Mesenchymal stem cell (in vitro differentiated cells and primary cell): ENCODE results near the gene ACOT8.

Source experiments
- DNase-seq: peaks from one replicate; pipeline ENCODE4 v3.0.0-alpha.2; 2013
- H2AFZ ChIP-seq: one replicate; pipeline ENCODE4 v1.6.1; 2013; ENCODE audit warnings: low read depth, mild to moderate bottlenecking, control low read depth, inconsistent platforms, low read length, moderate library complexity
- H2AK5ac ChIP-seq: 2 replicates; pipeline ENCODE4 v1.6.1; 2013; ENCODE audit warnings: low read length, moderate library complexity, mild to moderate bottlenecking, inconsistent platforms; ENCODE audit not compliant: severe bottlenecking
- H2BK120ac ChIP-seq: one replicate; pipeline ENCODE4 v1.6.1; 2013; ENCODE audit warnings: low read depth, mild to moderate bottlenecking, inconsistent platforms, low read length, moderate library complexity
- H2BK12ac ChIP-seq, 2 experiments: one replicate each; pipeline ENCODE4 v1.6.1; 2013; ENCODE audit warnings: inconsistent platforms in 2 of 2, low read length in 2 of 2, mild to moderate bottlenecking in 2 of 2, moderate library complexity in 2 of 2, control low read depth in 1 of 2
- H2BK15ac ChIP-seq: one replicate; pipeline ENCODE4 v1.6.1; 2013; ENCODE audit warnings: mild to moderate bottlenecking, low read depth, inconsistent platforms; ENCODE audit not compliant: poor library complexity, severe bottlenecking
- H2BK5ac ChIP-seq: 2 replicates; pipeline ENCODE4 v1.6.1; 2013; ENCODE audit warnings: low read depth, mild to moderate bottlenecking, low read length, control low read depth, inconsistent platforms; ENCODE audit not compliant: poor library complexity, severe bottlenecking
- H3K14ac ChIP-seq, 2 experiments: one replicate each; pipeline ENCODE4 v1.6.1; 2013; ENCODE audit warnings: inconsistent platforms in 2 of 2, low read length in 2 of 2, control low read depth in 1 of 2, mild to moderate bottlenecking in 1 of 2, moderate library complexity in 1 of 2
- H3K18ac ChIP-seq, 2 experiments: one replicate each; pipeline ENCODE4 v1.6.1; 2013; ENCODE audit warnings: inconsistent platforms in 2 of 2, low read length in 2 of 2, control low read depth in 1 of 2, low read depth in 1 of 2, mild to moderate bottlenecking in 1 of 2
- H3K23ac ChIP-seq, 2 experiments: one replicate each; pipeline ENCODE4 v1.6.1; 2013; ENCODE audit warnings: inconsistent platforms in 2 of 2, low read length in 2 of 2, mild to moderate bottlenecking in 2 of 2, moderate library complexity in 2 of 2, control low read depth in 1 of 2
- H3K27ac ChIP-seq: 2 replicates; pipeline ENCODE4 v1.5.1; 2013; ENCODE audit warnings: mild to moderate bottlenecking, moderate library complexity, low read length, control low read depth, inconsistent platforms; ENCODE audit not compliant: poor library complexity, severe bottlenecking
- H3K27me3 ChIP-seq, 2 experiments: 2 replicates each; pipeline versions ENCODE4 v1.6.1 to v1.7.0; 2013; ENCODE audit warnings: low read length in 2 of 2, mild to moderate bottlenecking in 2 of 2, moderate library complexity in 2 of 2, control low read depth in 1 of 2, inconsistent platforms in 1 of 2; ENCODE audit not compliant: control insufficient read depth in 1 of 2, insufficient read depth in 1 of 2
- H3K36me3 ChIP-seq, 2 experiments: 2 replicates each; pipeline versions ENCODE4 v1.6.1 to v1.7.0; 2013; ENCODE audit warnings: low read length in 2 of 2, control low read depth in 1 of 2, inconsistent platforms in 1 of 2, low read depth in 1 of 2, mild to moderate bottlenecking in 1 of 2; ENCODE audit not compliant: insufficient read depth in 2 of 2, control insufficient read depth in 1 of 2
- H3K4ac ChIP-seq, 2 experiments: one replicate each; pipeline ENCODE4 v1.6.1; 2013; ENCODE audit warnings: inconsistent platforms in 2 of 2, low read length in 2 of 2, mild to moderate bottlenecking in 2 of 2, moderate library complexity in 2 of 2, control low read depth in 1 of 2, low read depth in 1 of 2
- H3K4me1 ChIP-seq: 2 replicates; pipeline ENCODE4 v1.6.1; 2013; ENCODE audit warnings: low read depth, low read length, control low read depth; ENCODE audit not compliant: control insufficient read depth, insufficient read depth
- H3K4me2 ChIP-seq: 2 replicates; pipeline ENCODE4 v1.6.1; 2013; ENCODE audit warnings: low read length, mild to moderate bottlenecking, inconsistent platforms; ENCODE audit not compliant: poor library complexity, severe bottlenecking
- H3K4me3 ChIP-seq, 2 experiments: 2 replicates each; pipeline versions ENCODE4 v1.5.1 to v1.7.0; 2013; ENCODE audit warnings: low read length in 2 of 2, mild to moderate bottlenecking in 2 of 2, control low read depth in 1 of 2, low read depth in 1 of 2; ENCODE audit not compliant: insufficient read depth in 1 of 2
- H3K79me1 ChIP-seq: replicated peaks from 2 replicates; pipeline ENCODE4 v1.6.1; 2013; ENCODE audit warnings: mild to moderate bottlenecking, control low read depth, low read length, inconsistent platforms; ENCODE audit not compliant: poor library complexity, severe bottlenecking
- H3K9ac ChIP-seq: 2 replicates; pipeline ENCODE4 v1.7.0; 2013; ENCODE audit warnings: mild to moderate bottlenecking, low read length, moderate library complexity
- H3K9me3 ChIP-seq: 2 replicates; pipeline ENCODE4 v1.7.0; 2013; ENCODE audit warnings: mild to moderate bottlenecking, low read length; ENCODE audit not compliant: control insufficient read depth
- H4K8ac ChIP-seq: one replicate; pipeline ENCODE4 v1.6.1; 2013; ENCODE audit warnings: inconsistent platforms, mild to moderate bottlenecking, low read length, moderate library complexity
- H4K91ac ChIP-seq: one replicate; pipeline ENCODE4 v1.6.1; 2013; ENCODE audit warnings: mild to moderate bottlenecking, low read length, inconsistent platforms
- WGBS: methylation state at CpG from one replicate; pipeline ENCODE4 v1.1.7; 2013; ENCODE audit warnings: mixed read lengths; 5-methylcytosine and 5-hydroxymethylcytosine counted together

Gene ACOT8

DNA sequence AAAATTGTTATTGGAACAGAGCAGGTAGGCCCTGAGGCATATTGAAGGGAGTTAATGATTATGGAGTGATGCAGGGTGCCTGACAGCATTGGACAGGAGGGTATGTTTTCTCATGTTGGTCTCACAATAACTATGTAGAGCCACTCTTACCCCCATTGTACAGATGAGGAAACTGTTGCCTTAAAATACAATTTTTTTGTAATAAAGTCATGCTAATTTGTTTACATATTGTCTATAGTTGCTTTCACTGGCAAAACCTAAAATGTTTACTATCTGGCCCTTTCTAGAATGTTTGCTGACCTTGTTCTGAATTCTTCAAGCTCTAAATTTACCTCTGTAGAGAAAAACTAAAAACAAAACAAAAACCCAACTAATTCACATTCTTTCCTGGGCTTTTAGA, 5.7 kb downstream of the ACOT8 start:
- no peak overlapping the region for H3K14ac ChIP-seq
- no peak overlapping the region for H2BK15ac ChIP-seq
- DNase-seq, result no peak
- no peak overlapping the region for H3K27ac ChIP-seq
- H3K9me3 ChIP-seq, result no peaks in the 10 kb centered on the region
- no peak overlapping the region for H3K4ac ChIP-seq
- H3K9ac ChIP-seq, result no peak overlapping the region
- H2BK12ac ChIP-seq, result no peak overlapping the region
- no peak overlapping the region for H2AK5ac ChIP-seq
- no peak overlapping the region for H3K4me3 ChIP-seq
- no peak overlapping the region for H4K8ac ChIP-seq
- H3K4me2 ChIP-seq, result no peak overlapping the region
- H2AFZ ChIP-seq, result no peak overlapping the region
- peaks cover 33% of the 10 kb centered on the region for H3K79me1 ChIP-seq
- no peak overlapping the region for H3K23ac ChIP-seq
- H3K18ac ChIP-seq, result no peak overlapping the region
- peaks cover 21 to 58% of the 10 kb centered on the region in 2 experiments for H3K36me3 ChIP-seq
- no peaks in the 10 kb centered on the region for H3K27me3 ChIP-seq
- no peak overlapping the region for H2BK5ac ChIP-seq
- H2BK120ac ChIP-seq, result no peak overlapping the region
- H4K91ac ChIP-seq, result no peak overlapping the region
- peaks cover 13% of the 10 kb centered on the region for H3K4me1 ChIP-seq

DNA sequence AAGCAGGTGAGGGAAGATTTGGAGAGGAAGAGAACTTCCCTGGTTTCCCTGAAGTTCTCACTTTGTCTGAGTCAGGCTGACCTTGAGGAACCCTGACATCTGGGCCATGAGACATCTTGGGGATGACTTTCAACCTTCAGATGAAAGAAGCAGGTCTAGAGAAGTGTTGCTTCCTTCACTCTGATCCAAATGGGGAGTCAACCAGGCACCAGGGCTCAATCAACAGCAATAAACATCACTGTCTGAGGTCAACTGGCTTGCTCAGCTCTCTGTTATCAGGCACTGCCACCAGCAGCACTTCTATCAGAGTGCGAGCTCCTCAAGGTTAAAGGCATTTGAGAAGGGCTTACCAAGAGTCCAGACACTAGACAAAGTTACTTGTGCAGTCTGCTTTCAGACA, 6.3 kb downstream of the ACOT8 start:
- 96% methylated on average over 1 of the region's 1 CpG for WGBS
- peaks cover 21 to 64% of the 10 kb centered on the region in 2 experiments for H3K36me3 ChIP-seq

DNA sequence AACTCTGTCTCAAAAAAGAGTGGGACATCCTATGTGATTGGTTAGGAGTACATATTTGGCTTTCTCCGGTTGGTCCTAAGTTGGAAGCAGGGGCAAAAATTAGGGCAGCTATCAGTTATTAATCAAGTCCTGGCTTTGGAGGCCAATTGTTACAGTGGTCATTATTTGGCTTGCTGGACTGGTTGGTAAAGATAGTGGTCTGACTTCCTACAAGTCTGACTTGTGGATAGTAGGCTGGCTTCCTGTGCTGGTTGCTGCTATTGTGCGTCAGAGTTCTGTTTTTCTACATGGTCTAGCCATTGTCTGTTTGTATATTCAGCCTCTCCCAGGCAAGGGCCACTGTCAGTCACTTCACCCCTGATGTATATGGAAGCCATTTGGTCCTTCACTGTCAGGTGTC, 7.0 kb downstream of the ACOT8 start:
- WGBS, result 97% methylated on average over 2 of the region's 2 CpGs
- H3K14ac ChIP-seq, result no peak overlapping the region
- H3K18ac ChIP-seq, result no peak overlapping the region
- H3K9ac ChIP-seq, result no peak overlapping the region
- H3K27ac ChIP-seq, result no peak overlapping the region
- peaks cover 6% of the 10 kb centered on the region for H3K4me1 ChIP-seq
- no peak overlapping the region for H3K4ac ChIP-seq
- no peak overlapping the region for H2AK5ac ChIP-seq
- H3K23ac ChIP-seq, result no peak overlapping the region
- no peaks in the 10 kb centered on the region for H3K9me3 ChIP-seq
- H2BK15ac ChIP-seq, result no peak overlapping the region
- DNase-seq, result no peak
- H3K4me2 ChIP-seq, result no peak overlapping the region
- H3K79me1 ChIP-seq, result peaks cover 35% of the 10 kb centered on the region
- H4K91ac ChIP-seq, result no peak overlapping the region
- H3K36me3 ChIP-seq, result peaks cover 28 to 69% of the 10 kb centered on the region in 2 experiments
- no peak overlapping the region for H4K8ac ChIP-seq
- no peak overlapping the region for H2BK120ac ChIP-seq
- H3K27me3 ChIP-seq, result no peaks in the 10 kb centered on the region
- H2BK5ac ChIP-seq, result no peak overlapping the region
- no peak overlapping the region for H2AFZ ChIP-seq
- H3K4me3 ChIP-seq, result no peak overlapping the region
- H2BK12ac ChIP-seq, result no peak overlapping the region

More for the DNA sequence above, 6.3 kb downstream of the ACOT8 start:
- Histone ChIP-seq H3K14ac (no peak overlapping the region), H3K9me3 (no peaks in the 10 kb centered on the region), H2AFZ (no peak overlapping the region), H3K18ac (no peak overlapping the region), H2BK12ac (no peak overlapping the region), H4K8ac (peak overlapping the region; percentile 41), H3K4ac (peak overlapping the region in 1 of 2 experiments; percentile 35), H3K27ac (no peak overlapping the region), H2BK120ac (no peak overlapping the region), H3K4me2 (no peak overlapping the region), H2BK15ac (no peak overlapping the region), H3K4me1 (peaks cover 8% of the 10 kb centered on the region), H3K9ac (no peak overlapping the region), H3K23ac (no peak overlapping the region), H4K91ac (no peak overlapping the region), H3K4me3 (no peak overlapping the region), H3K79me1 (peaks cover 35% of the 10 kb centered on the region), H3K27me3 (no peaks in the 10 kb centered on the region), H2BK5ac (no peak overlapping the region), H2AK5ac (no peak overlapping the region)
- DNase-seq, result no peak

DNA sequence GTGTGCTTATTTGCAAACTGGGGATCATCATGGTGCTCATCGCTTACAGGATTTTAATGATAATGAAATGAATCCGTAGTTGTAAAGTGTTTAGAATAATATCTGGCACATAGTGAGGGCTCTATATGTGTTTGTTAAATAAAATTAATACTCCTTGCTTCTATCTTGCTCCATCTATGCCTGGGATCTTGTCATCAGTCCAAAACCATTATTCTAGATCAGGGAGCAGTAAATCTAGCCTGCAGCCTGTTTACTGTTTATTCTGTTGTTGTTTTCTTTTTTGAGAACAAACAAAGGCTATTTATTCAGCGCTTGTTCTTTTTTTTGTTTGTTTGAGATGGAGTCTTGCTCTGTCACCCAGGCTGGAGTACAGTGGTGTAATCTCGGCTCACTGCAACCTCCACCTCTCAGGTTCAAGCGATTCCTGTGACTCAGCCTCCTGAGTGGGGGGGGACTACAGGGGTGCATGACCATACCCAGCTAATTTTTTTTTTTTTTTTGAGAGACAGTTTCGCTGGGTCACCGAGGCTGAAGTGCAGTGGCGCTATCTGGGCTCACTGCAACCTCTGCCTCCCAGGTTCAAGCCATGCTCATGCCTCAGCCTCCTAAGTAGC, 8.1 kb downstream of the ACOT8 start:
- no peaks in the 10 kb centered on the region for H3K27me3 ChIP-seq

More for the DNA sequence above, 8.1 kb downstream of the ACOT8 start:
- no peak overlapping the region for H4K8ac ChIP-seq
- peaks cover 32 to 72% of the 10 kb centered on the region in 2 experiments for H3K36me3 ChIP-seq
- H3K4ac ChIP-seq, result no peak overlapping the region
- no peak for DNase-seq
- H2BK12ac ChIP-seq, result no peak overlapping the region
- no peak overlapping the region for H3K18ac ChIP-seq
- WGBS, result 98% methylated on average over 7 of the region's 8 CpGs
- no peak overlapping the region for H3K4me3 ChIP-seq
- no peak overlapping the region for H2BK5ac ChIP-seq
- H3K23ac ChIP-seq, result no peak overlapping the region
- no peak overlapping the region for H4K91ac ChIP-seq
- no peak overlapping the region for H3K4me2 ChIP-seq
- H3K4me1 ChIP-seq, result peaks cover 2% of the 10 kb centered on the region
- H3K9me3 ChIP-seq, result no peaks in the 10 kb centered on the region
- no peak overlapping the region for H2BK120ac ChIP-seq
- peaks cover 27% of the 10 kb centered on the region for H3K79me1 ChIP-seq
- H2AK5ac ChIP-seq, result no peak overlapping the region
- H3K27ac ChIP-seq, result no peak overlapping the region
- no peak overlapping the region for H3K14ac ChIP-seq
- no peak overlapping the region for H3K9ac ChIP-seq
- H2BK15ac ChIP-seq, result no peak overlapping the region
- no peak overlapping the region for H2AFZ ChIP-seq
